Stimulated activated CD4-positive, alpha-beta T cell treated with anti-CD3 and anti-CD28 coated beads, Interleukin-2, amount 100 ng/mL, for 24 hours (primary cell): ENCODE results near the gene RAMACL.

Experiments
- DNase-seq, 2 donors: peaks; one replicate each; pipeline ENCODE4 v3.0.0-alpha.2; 2020

The RAMACL gene

GRCh38 chr6:166572370-166573261 lies 13.9 kb downstream of the RAMACL start:
- DNase-seq = no peak

GRCh38 chr6:166570929-166571713 lies 15.4 kb downstream of the RAMACL start:
- no peak for DNase-seq

- no peak for DNase-seq
These were observed 17.3 kb downstream of the RAMACL start for GRCh38 chr6:166569206-166569605.

GRCh38 chr6:166567813-166568212 lies 18.7 kb downstream of the RAMACL start:
- no peak for DNase-seq

- DNase-seq = no peak
These were observed 19.4 kb downstream of the RAMACL start for GRCh38 chr6:166567107-166567506.

GRCh38 chr6:166566026-166567011 lies 20.2 kb downstream of the RAMACL start:
- DNase-seq = no peak

- no peak for DNase-seq
These were observed 21.2 kb downstream of the RAMACL start for GRCh38 chr6:166565084-166565967.

GRCh38 chr6:166563805-166564204 lies 22.7 kb downstream of the RAMACL start:
- no peak for DNase-seq

- DNase-seq = no peak
These were observed 23.3 kb downstream of the RAMACL start for GRCh38 chr6:166563200-166563599.

- no peak for DNase-seq
These were observed 23.8 kb downstream of the RAMACL start for GRCh38 chr6:166562726-166563125.

GRCh38 chr6:166561771-166562359 lies 24.6 kb downstream of the RAMACL start:
- DNase-seq = no peak

- DNase-seq = no peak
These were observed 26.3 kb downstream of the RAMACL start for GRCh38 chr6:166560222-166560621.

GRCh38 chr6:166559662-166560061 lies 26.8 kb downstream of the RAMACL start:
- no peak for DNase-seq

- DNase-seq = no peak
These were observed 27.3 kb downstream of the RAMACL start for GRCh38 chr6:166559211-166559610.

- no peak for DNase-seq
These were observed 28.1 kb downstream of the RAMACL start for GRCh38 chr6:166558156-166559005.

- DNase-seq = no peak
These were observed 29.6 kb downstream of the RAMACL start for GRCh38 chr6:166556863-166557322.

GRCh38 chr6:166556336-166556735 lies 30.1 kb downstream of the RAMACL start:
- DNase-seq = no peak

GRCh38 chr6:166555086-166555485 lies 31.4 kb downstream of the RAMACL start:
- DNase-seq = no peak

GRCh38 chr6:166554316-166554715 lies 32.2 kb downstream of the RAMACL start:
- DNase-seq = no peak
